OCI-LY7 (cell line): ENCODE measurements around the gene PCNA. TPM values are rescaled to one million over a fixed set of nuclear protein-coding genes. Genes with fewer than 3 reads are reported as not detected.

Experiments
- BruUV-seq: library from RNA; stranded (reverse); fragments of 400-500 nt; replicated peaks from 2 replicates; lab custom pipeline; 2021; lab: Mats Ljungman, UMichigan
- CTCF ChIA-PET: fragments of 300-600 bp; sonication (Branson Sonifier 250); formaldehyde crosslinking; loops from one replicate; lab custom pipeline; 2022; ENCODE audit warnings: antibody characterized with exemption; ENCODE audit not compliant: unreplicated experiment; lab: Charles Lee
- POLR2A ChIA-PET: fragments of 300-600 bp; sonication (Branson Sonifier 250); formaldehyde crosslinking; loops from one replicate; lab custom pipeline; 2022; ENCODE audit warnings: antibody characterized with exemption; lab: Charles Lee
- DNase-seq: peaks from one replicate; pipeline ENCODE4 v3.0.0-alpha.2; 2015; ENCODE audit warnings: low spot score
- H2AFZ ChIP-seq: fragments of 200-600 bp; sonication (generic), shearing (Covaris generic); 2 replicates; pipeline ENCODE4 v1.6.1; 2014; ENCODE audit warnings: mild to moderate bottlenecking, antibody characterized with exemption, low read length, moderate library complexity
- H3K27ac ChIP-seq: fragments of 200-600 bp; sonication (generic); 2 replicates; pipeline ENCODE4 v1.5.1; 2014; ENCODE audit warnings: mixed run types, low read depth, mild to moderate bottlenecking, moderate library complexity, low read length, inconsistent platforms; ENCODE audit not compliant: poor library complexity, severe bottlenecking
- H3K36me3 ChIP-seq: fragments of 200-600 bp; sonication (generic); 2 replicates; pipeline ENCODE4 v1.6.1; 2014; ENCODE audit warnings: mild to moderate bottlenecking, antibody characterized with exemption, low read length, moderate library complexity, mixed read lengths; ENCODE audit not compliant: insufficient read depth
- H3K4me1 ChIP-seq: fragments of 200-600 bp; sonication (generic); 2 replicates; pipeline ENCODE4 v1.5.1; 2014; ENCODE audit warnings: mild to moderate bottlenecking, low read length; ENCODE audit not compliant: insufficient read depth, poor library complexity, severe bottlenecking
- H3K4me2 ChIP-seq: fragments of 200-600 bp; sonication (generic); 2 replicates; pipeline ENCODE4 v1.6.1; 2014; ENCODE audit warnings: mild to moderate bottlenecking, low read length
- H3K4me3 ChIP-seq: fragments of 200-600 bp; sonication (generic); 2 replicates; pipeline ENCODE4 v1.5.1; 2014; ENCODE audit warnings: mild to moderate bottlenecking, low read depth, low read length; ENCODE audit not compliant: poor library complexity, severe bottlenecking
- H3K79me2 ChIP-seq: fragments of 200-600 bp; sonication (generic); 2 replicates; pipeline ENCODE4 v1.6.1; 2016; ENCODE audit warnings: low read depth, mild to moderate bottlenecking, low read length, moderate library complexity, mixed read lengths; ENCODE audit not compliant: insufficient read depth
- H3K9me2 ChIP-seq: fragments of 200-600 bp; sonication (generic); 2 replicates; pipeline ENCODE4 v1.6.1; 2016; ENCODE audit warnings: mild to moderate bottlenecking, low read length, mixed read lengths; ENCODE audit not compliant: insufficient read depth
- H3K9me3 ChIP-seq: fragments of 200-600 bp; sonication (generic); 2 replicates; pipeline ENCODE4 v1.6.1; 2014; ENCODE audit warnings: mild to moderate bottlenecking, mixed run types, low read length, mixed read lengths
- H4K20me1 ChIP-seq: fragments of 200-600 bp; sonication (generic); 2 replicates; pipeline ENCODE4 v1.6.1; 2014; ENCODE audit warnings: mild to moderate bottlenecking, antibody characterized with exemption, low read length, moderate library complexity, mixed read lengths; ENCODE audit not compliant: insufficient read depth
- EZH2phosphoT487 ChIP-seq: fragments of 200-600 bp; sonication (generic); IDR thresholded peaks from 2 replicates; pipeline ENCODE4 v1.6.1; 2018; ENCODE audit warnings: low read depth, borderline replicate concordance, mild to moderate bottlenecking, mixed run types, antibody characterized with exemption, low read length, moderate library complexity, mixed read lengths
- intact Hi-C: fragments of 100-400 bp; cut with micrococcal nuclease; formaldehyde crosslinking; loops from one replicate; pipeline ENCODE4 v1.10.0; 2022; ENCODE audit not compliant: unreplicated experiment
- total RNA-seq, 2 experiments: library from RNA; depleted of rRNA in 1 of 2; stranded (reverse); fragments of >200 nt in 1 of 2; shearing (Covaris generic) in 1 of 2; gene quantifications; 2 replicates each; pipeline ENCODE4 v1.2.3, GENCODE V29; 2014 to 2022
- TF ChIP-seq, protein P1 (sequence below): fragments of 200-600 bp; sonication (generic); conservative IDR thresholded peaks from 2 replicates; pipeline ENCODE4 v1.5.1; 2014; ENCODE audit warnings: mild to moderate bottlenecking, antibody characterized with exemption, low read length, moderate library complexity, mixed read lengths

PCNA gene
- total RNA-seq, 2 experiments from 2014 or later, result 470 to 567 TPM

DNA sequence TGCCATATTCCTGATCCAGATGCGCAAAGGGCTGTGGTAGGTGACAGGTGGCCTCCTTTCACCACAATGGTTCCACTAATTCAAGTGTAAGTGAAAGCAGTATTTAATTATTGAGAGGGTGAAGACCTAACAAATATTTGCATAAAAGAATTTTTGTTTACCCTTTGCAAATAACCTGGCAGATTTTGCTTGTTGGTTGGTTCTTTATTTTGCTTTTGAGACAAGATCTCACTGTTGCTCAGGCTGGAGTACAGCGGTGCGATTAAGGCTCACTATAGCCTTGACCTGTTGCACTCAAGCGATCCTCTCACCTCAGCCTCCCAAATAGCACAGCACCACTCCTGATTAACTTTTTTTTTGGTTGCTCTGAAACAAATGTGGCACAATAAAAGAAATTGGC is 49.2 kb downstream of the PCNA start:
- H2AFZ ChIP-seq, result no peak overlapping the region
- H3K4me3 ChIP-seq, result no peak overlapping the region
- no peak overlapping the region for H3K27ac ChIP-seq
- POLR2A ChIA-PET, result interaction anchor here (0.9 kb wide), 1 partner anchor 71 kb away, joined by 3 read pairs; no protein-coding TSS in a partner anchor
- DNase-seq, result no peak
- no peaks in the 10 kb centered on the region for H3K79me2 ChIP-seq
- intact Hi-C loops, result no loop called here
- H4K20me1 ChIP-seq, result no peaks in the 10 kb centered on the region
- no peak overlapping the region for H3K4me2 ChIP-seq
- H3K4me1 ChIP-seq, result peaks cover 9% of the 10 kb centered on the region
- H3K36me3 ChIP-seq, result no peaks in the 10 kb centered on the region
- BruUV-seq, result no TSS peak
- no peaks in the 10 kb centered on the region for H3K9me2 ChIP-seq
- TF ChIP-seq, protein P1, sequence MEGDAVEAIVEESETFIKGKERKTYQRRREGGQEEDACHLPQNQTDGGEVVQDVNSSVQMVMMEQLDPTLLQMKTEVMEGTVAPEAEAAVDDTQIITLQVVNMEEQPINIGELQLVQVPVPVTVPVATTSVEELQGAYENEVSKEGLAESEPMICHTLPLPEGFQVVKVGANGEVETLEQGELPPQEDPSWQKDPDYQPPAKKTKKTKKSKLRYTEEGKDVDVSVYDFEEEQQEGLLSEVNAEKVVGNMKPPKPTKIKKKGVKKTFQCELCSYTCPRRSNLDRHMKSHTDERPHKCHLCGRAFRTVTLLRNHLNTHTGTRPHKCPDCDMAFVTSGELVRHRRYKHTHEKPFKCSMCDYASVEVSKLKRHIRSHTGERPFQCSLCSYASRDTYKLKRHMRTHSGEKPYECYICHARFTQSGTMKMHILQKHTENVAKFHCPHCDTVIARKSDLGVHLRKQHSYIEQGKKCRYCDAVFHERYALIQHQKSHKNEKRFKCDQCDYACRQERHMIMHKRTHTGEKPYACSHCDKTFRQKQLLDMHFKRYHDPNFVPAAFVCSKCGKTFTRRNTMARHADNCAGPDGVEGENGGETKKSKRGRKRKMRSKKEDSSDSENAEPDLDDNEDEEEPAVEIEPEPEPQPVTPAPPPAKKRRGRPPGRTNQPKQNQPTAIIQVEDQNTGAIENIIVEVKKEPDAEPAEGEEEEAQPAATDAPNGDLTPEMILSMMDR, result no peak
- no peak for TF ChIP-seq EZH2phosphoT487
- H3K9me3 ChIP-seq, result no peaks in the 10 kb centered on the region
- CTCF ChIA-PET, result no interaction called here

DNA sequence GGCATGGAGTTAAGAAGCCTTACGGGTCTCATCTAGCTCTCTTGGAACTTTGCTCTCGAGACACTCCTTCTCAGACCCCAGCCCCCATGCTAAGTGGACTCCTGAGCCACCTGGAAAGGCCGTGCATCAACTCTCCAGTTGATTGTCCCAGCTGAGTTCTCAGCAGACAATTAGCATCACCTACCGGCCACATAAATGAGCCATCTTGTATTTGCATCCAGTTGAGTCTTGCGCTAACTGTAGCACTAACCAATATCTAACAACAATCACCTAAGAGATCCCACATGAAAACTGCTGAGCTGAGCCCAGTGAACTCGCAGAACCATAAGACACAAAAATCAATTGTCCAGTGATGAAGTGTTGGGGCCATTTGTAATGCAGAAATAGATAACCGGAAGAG is 49.7 kb downstream of the PCNA start:
- H3K9me2 ChIP-seq, result no peaks in the 10 kb centered on the region
- peaks cover 9% of the 10 kb centered on the region for H3K4me1 ChIP-seq
- no peak overlapping the region for H3K4me2 ChIP-seq
- H4K20me1 ChIP-seq, result no peaks in the 10 kb centered on the region
- H3K27ac ChIP-seq, result no peak overlapping the region
- ChIA-PET POLR2A (interaction anchor here (0.7 kb wide), 1 partner anchor 17 kb away, joined by 3 read pairs; no protein-coding TSS in a partner anchor), CTCF (no interaction called here)
- intact Hi-C loops, result no loop called here
- H3K36me3 ChIP-seq, result no peaks in the 10 kb centered on the region
- no peaks in the 10 kb centered on the region for H3K9me3 ChIP-seq
- no TSS peak for BruUV-seq
- no peak overlapping the region for H2AFZ ChIP-seq
- H3K79me2 ChIP-seq, result no peaks in the 10 kb centered on the region
- no peak overlapping the region for H3K4me3 ChIP-seq
- TF ChIP-seq, protein P1, result no peak
- TF ChIP-seq EZH2phosphoT487, result no peak
- no peak for DNase-seq

DNA sequence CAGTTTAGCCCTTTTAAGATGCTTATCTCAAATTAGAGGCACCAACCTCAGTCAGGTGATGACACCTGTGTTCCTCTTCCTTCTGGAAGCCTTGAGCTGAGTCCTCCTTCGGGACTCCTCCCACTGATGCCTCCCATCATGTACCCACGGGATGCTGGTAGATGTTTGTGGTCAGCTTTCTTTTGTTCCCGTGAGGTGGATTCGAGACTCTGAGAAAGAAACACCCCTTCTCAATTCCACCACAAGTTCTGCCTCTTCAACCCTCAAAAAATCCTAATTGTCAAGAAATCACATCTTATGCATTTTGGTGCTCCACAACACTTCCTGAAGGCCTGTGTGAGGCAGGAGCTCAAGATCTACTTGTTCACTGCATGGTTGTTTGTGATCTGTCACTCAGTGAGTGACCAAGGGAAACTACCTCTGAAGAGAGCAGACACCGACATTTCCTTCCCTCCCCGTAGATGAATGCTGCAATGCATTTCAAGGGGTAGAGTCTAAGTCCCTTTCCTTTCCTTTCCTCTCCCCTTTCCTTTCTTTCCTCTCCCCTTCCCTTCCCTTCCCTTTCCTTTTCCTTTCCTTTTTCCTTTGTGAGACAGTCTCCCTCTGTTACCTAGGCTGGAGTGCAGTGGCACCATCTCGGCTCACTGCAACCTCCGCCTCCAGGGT is 50.5 kb downstream of the PCNA start:
- no peak for DNase-seq
- H3K4me2 ChIP-seq, result no peak overlapping the region
- TF ChIP-seq EZH2phosphoT487, result no peak
- TF ChIP-seq, protein P1, result no peak
- no TSS peak for BruUV-seq
- CTCF ChIA-PET, result no interaction called here
- H3K79me2 ChIP-seq, result no peaks in the 10 kb centered on the region
- H4K20me1 ChIP-seq, result no peaks in the 10 kb centered on the region
- no peak overlapping the region for H3K27ac ChIP-seq
- H2AFZ ChIP-seq, result peak overlapping the region; percentile 13; the same call in 1 of the 2 replicates
- POLR2A ChIA-PET, result interaction anchor here (0.7 to 1.2 kb wide), 2 partner anchors 18 to 27 kb away, joined by 3 read pairs; no protein-coding TSS in a partner anchor
- H3K9me2 ChIP-seq, result no peaks in the 10 kb centered on the region
- no peak overlapping the region for H3K4me3 ChIP-seq
- intact Hi-C loops, result no loop called here
- H3K9me3 ChIP-seq, result no peaks in the 10 kb centered on the region
- H3K36me3 ChIP-seq, result no peaks in the 10 kb centered on the region
- peaks cover 6% of the 10 kb centered on the region for H3K4me1 ChIP-seq
